Measurements from ENCODE around the gene GRIK5.
"Not testable (repeated sequence)": the region's sequence is repeated elsewhere in the genome, so short reads cannot be mapped to it uniquely, and the experiment has no call there.

GRIK5 gene

GRCh38 chr19:41997851-41998229, 72.2 kb downstream of the GRIK5 start:
- DNase-seq (ENCODE audit: low read depth, low spot score), result no peak
- no peaks in the 10 kb centered on the region for H3K36me3 ChIP-seq (ENCODE audit: control insufficient read depth, insufficient read depth, low read length)
- no peaks in the 10 kb centered on the region for H3K9me3 ChIP-seq (ENCODE audit: control insufficient read depth, insufficient read depth, low read length)
- H3K27ac ChIP-seq (ENCODE audit: low read length), result no peak overlapping the region
- peaks cover 6% of the 10 kb centered on the region; the same call in 1 of the 2 replicates for H3K4me1 ChIP-seq (ENCODE audit: control insufficient read depth, insufficient read depth, low read length)
- WGBS (ENCODE audit: insufficient coverage, insufficient read length), result no CpG with 5 or more reads among the region's 14 CpGs
- H3K27me3 ChIP-seq (ENCODE audit: control insufficient read depth, insufficient read depth, low read length), result peaks cover 19% of the 10 kb centered on the region; the same call in 1 of the 2 replicates
- no peak overlapping the region; the same call in 1 of the 2 replicates for H3K4me3 ChIP-seq (ENCODE audit: low read length)

DNA sequence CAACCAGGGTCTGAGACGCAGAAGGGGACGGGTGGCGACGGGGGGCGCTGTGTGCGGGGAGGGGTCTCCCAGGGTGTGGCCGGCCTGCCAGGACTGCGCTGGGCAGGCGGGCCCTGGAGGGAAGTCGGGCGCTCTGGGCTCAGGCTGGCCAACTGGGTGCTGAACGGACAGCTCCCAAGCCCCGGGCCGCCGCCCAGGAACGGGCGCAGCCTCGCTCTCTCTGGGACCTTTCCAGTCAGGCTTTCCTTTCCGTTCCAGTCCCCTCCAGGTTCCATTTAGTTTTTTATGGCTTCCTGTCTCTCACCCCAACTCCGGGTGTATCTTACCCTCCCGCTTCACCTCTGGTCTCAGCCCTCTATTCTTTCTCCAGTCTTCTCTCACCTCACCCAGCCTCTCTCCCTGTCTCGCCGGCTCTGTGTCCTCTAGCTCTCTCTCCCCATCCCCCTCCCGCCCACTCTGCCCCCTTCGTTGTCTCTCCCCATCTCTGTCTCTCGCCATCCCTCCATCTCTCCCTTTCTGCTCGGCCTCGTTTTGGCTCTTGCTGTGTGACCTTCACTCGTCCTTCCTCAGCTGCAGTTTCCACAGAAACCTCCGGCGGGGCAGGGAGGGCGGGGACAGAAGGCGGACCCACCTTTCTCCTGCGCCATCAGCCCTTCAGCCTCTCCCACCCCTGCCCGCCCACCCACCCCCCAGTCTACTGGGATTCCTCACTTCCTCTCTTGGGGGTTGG, 72.7 kb downstream of the GRIK5 start:
- peak overlapping the region; percentile 2; the same call in 1 of the 2 replicates for H3K4me3 ChIP-seq (ENCODE audit: low read length)
- peaks cover 19% of the 10 kb centered on the region; the same call in 1 of the 2 replicates for H3K27me3 ChIP-seq (ENCODE audit: control insufficient read depth, insufficient read depth, low read length)
- no CpG with 5 or more reads among the region's 35 CpGs for WGBS (ENCODE audit: insufficient coverage, insufficient read length)
- H3K4me1 ChIP-seq (ENCODE audit: control insufficient read depth, insufficient read depth, low read length), result peaks cover 6% of the 10 kb centered on the region; the same call in 1 of the 2 replicates
- no peak for DNase-seq (ENCODE audit: low read depth, low spot score)
- no peaks in the 10 kb centered on the region for H3K36me3 ChIP-seq (ENCODE audit: control insufficient read depth, insufficient read depth, low read length)
- no peaks in the 10 kb centered on the region for H3K9me3 ChIP-seq (ENCODE audit: control insufficient read depth, insufficient read depth, low read length)
- no peak overlapping the region for H3K27ac ChIP-seq (ENCODE audit: low read length)

DNA sequence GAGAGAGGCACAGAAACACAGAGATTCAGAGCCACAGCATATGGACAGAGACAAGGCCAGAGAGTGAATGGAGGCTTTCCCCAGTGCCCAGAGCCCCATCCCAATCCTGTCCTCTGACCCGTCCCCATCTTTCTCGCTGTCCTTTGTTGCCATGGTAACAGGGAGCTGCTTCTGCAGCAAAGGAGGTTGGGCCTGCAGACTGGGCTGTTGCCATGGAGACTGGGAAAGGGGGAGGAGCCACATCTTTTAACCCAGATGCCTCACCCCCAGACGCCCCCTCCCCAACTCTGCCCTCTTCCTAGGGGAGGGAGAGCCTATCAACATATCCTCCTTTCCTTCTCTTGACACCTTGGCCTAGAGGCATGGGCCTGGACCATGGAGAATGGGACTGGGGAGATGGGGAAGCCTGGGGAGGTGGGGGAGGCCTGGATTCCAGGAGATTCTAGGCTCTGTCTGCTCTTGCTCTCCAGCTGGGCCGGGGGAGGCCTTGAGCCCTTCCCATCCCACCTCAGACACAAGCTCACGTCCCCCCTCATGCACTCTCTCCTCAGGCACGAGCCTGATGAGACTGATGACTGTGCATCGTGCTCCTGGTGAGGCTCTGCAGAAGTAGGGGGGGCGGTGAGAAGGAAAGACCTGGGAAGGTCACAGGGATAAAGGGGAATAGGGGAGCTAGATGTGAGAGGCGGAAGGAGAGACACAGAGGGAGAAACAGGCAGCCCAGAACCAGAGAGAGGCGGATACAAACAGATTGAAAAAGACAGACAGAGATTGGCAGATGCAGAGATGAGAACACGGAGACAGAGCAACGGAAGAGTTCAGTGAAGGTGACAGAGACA, 73.8 kb downstream of the GRIK5 start:
- Histone ChIP-seq H3K4me1 (ENCODE audit: control insufficient read depth, insufficient read depth, low read length) (peaks cover 6% of the 10 kb centered on the region; the same call in 1 of the 2 replicates), H3K27ac (ENCODE audit: low read length) (no peak overlapping the region), H3K4me3 (ENCODE audit: low read length) (no peak overlapping the region), H3K36me3 (ENCODE audit: control insufficient read depth, insufficient read depth, low read length) (no peaks in the 10 kb centered on the region), H3K27me3 (ENCODE audit: control insufficient read depth, insufficient read depth, low read length) (peaks cover 19% of the 10 kb centered on the region; the same call in 1 of the 2 replicates), H3K9me3 (ENCODE audit: control insufficient read depth, insufficient read depth, low read length) (no peaks in the 10 kb centered on the region)
- WGBS (ENCODE audit: insufficient coverage, insufficient read length), result no CpG with 5 or more reads among the region's 12 CpGs
- no peak for DNase-seq (ENCODE audit: low read depth, low spot score)

DNA sequence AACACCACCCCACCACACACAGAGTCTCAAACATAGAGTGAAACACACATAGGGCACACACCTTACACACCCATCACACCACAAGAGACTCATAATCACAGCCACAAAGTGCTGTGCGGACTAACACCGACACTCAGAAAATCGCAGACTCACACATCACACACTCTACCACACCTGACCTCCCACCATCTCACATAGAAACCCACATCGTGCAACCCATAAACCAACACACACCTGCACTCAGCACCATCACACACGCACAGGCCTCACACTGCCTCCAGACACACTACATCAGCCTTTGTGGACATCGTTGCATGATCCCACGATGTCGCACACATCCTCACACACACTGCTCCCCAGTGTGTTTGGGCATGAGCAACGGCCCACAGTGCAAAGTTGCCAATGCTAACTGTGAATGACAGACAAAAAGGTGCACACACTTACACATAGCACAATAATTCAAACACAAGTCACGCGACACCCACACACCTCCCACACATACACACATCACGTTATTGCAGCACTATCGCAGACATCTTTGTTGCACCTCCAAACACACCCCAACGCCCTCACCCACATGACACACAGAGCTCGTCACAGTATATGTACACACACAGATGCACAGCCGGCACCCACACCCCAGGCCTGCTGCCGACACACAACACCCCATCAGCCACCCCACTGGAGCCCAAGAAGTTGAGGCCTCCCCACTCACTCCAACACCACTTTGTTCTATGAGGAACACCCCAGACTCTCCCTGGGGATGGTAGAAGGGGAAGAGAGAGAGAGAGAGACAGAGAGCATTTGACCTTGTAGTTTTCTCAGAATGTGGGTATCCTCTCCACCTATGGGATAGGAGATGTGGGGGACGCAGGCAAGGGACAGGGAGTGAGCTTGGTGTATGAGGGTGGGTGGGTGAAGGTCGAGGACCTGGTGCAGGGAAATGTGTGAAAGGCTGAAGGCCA, 74.7 kb downstream of the GRIK5 start:
- no peak for DNase-seq (ENCODE audit: low read depth, low spot score)
- H3K27ac ChIP-seq (ENCODE audit: low read length), result no peak overlapping the region
- H3K27me3 ChIP-seq (ENCODE audit: control insufficient read depth, insufficient read depth, low read length), result peaks cover 19% of the 10 kb centered on the region; the same call in 1 of the 2 replicates
- H3K36me3 ChIP-seq (ENCODE audit: control insufficient read depth, insufficient read depth, low read length), result no peaks in the 10 kb centered on the region
- H3K4me1 ChIP-seq (ENCODE audit: control insufficient read depth, insufficient read depth, low read length), result peaks cover 6% of the 10 kb centered on the region; the same call in 1 of the 2 replicates
- H3K4me3 ChIP-seq (ENCODE audit: low read length), result no peak overlapping the region
- WGBS (ENCODE audit: insufficient coverage, insufficient read length), result 100% methylated on average over 4 of the region's 19 CpGs
- no peaks in the 10 kb centered on the region for H3K9me3 ChIP-seq (ENCODE audit: control insufficient read depth, insufficient read depth, low read length)

DNA sequence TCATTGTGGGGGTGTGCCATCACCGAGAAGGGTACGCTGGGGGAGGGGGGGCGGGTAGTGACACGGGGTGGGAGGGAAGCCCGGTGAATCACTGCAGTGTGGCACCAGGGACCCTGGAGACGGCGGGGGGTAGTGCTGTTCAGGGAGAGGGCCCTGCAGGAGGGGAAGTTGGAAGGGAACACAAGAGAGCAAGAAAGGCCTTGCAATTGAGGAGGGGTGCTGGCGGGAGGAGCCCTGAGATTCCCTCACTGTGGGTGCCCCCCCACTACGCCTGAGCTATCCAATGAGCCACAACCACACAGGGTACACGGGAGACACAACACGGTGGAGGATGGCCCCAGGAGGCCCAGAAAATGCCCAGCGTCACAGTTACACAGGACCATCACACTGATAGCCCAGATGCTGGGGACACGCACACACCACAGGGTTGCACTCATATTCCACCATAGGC, 75.5 kb downstream of the GRIK5 start:
- Histone ChIP-seq H3K27me3 (ENCODE audit: control insufficient read depth, insufficient read depth, low read length) (peaks cover 14% of the 10 kb centered on the region; the same call in 1 of the 2 replicates), H3K27ac (ENCODE audit: low read length) (no peak overlapping the region), H3K4me3 (ENCODE audit: low read length) (no peak overlapping the region; the same call in 1 of the 2 replicates), H3K9me3 (ENCODE audit: control insufficient read depth, insufficient read depth, low read length) (no peaks in the 10 kb centered on the region), H3K36me3 (ENCODE audit: control insufficient read depth, insufficient read depth, low read length) (no peaks in the 10 kb centered on the region), H3K4me1 (ENCODE audit: control insufficient read depth, insufficient read depth, low read length) (peaks cover 6% of the 10 kb centered on the region; the same call in 1 of the 2 replicates)
- no peak for DNase-seq (ENCODE audit: low read depth, low spot score)
- no CpG with 5 or more reads among the region's 13 CpGs for WGBS (ENCODE audit: insufficient coverage, insufficient read length)

DNA sequence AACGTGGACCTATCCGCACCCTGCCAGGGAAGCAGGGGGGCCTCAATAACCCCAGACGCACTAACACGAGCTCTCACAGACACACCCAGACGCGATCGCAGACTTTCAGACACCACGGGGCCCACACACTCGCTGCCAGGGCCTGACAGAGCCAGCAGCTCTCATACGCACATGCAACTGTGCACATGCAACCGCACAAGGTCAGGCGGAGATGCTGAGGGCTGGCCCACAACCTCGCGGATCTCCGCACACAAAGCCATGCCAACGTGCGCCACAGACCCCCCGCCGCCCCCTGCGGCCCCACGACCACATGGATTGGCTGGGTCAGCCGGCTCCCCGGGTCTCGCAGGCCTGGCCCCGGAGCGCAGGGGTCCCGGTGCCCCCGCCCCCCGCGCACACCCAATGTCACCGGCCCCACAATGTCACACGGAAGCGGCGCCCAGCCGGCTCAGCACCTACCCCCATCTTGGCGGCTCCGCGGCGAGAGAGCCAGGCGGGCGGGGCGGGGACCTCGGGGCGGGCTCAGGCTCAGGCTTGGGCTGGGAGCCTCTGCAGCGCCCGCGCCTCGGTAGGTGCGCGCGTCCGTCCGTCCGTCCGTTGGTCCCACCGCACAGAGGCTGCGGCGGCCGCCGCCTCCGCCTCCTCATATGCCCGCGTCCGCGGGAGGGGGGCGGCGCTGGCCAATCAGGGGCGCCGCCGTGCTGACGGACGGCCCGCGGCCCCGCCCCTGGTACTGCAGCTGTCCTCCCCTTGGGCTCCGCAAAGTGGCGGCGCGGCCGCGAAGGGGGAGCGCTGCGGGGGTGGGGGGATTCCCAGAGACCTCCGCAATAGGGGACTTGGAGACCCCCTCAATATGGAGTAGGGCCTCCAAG, 76.2 kb downstream of the GRIK5 start, which contains the start of gene ATP1A3:
Gene ATP1A3, minus strand, starts transcription at position 619 of the 872 bp plus-strand sequence. Its CDS starts 154 bp downstream, at position 465.
- no peaks in the 10 kb centered on the region for H3K36me3 ChIP-seq (ENCODE audit: control insufficient read depth, insufficient read depth, low read length)
- DNase-seq (ENCODE audit: low read depth, low spot score), result no peak
- WGBS (ENCODE audit: insufficient coverage, insufficient read length), result no CpG with 5 or more reads among the region's 84 CpGs

GRCh38 chr19:41991925-41992569, 78.0 kb downstream of the GRIK5 start:
- not testable (repeated sequence) for H3K27ac ChIP-seq (ENCODE audit: low read length); DNase-seq (ENCODE audit: low read depth, low spot score); H3K4me1 ChIP-seq (ENCODE audit: control insufficient read depth, insufficient read depth, low read length); H3K4me3 ChIP-seq (ENCODE audit: low read length); H3K9me3 ChIP-seq (ENCODE audit: control insufficient read depth, insufficient read depth, low read length); H3K36me3 ChIP-seq (ENCODE audit: control insufficient read depth, insufficient read depth, low read length)
- WGBS (ENCODE audit: insufficient coverage, insufficient read length), result no CpG with 5 or more reads among the region's 11 CpGs
- peaks cover 11% of the 10 kb centered on the region; the same call in 1 of the 2 replicates for H3K27me3 ChIP-seq (ENCODE audit: control insufficient read depth, insufficient read depth, low read length)

More for the DNA sequence above, 76.2 kb downstream of the GRIK5 start, which contains the start of gene ATP1A3:
- Histone ChIP-seq H3K4me3 (ENCODE audit: low read length) (peak within 1 kb of the TSS; percentile 40; the same call in 1 of the 2 replicates), H3K9me3 (ENCODE audit: control insufficient read depth, insufficient read depth, low read length) (no peaks in the 10 kb centered on the region), H3K27me3 (ENCODE audit: control insufficient read depth, insufficient read depth, low read length) (peaks cover 11% of the 10 kb centered on the region; the same call in 1 of the 2 replicates), H3K4me1 (ENCODE audit: control insufficient read depth, insufficient read depth, low read length) (peaks cover 6% of the 10 kb centered on the region; the same call in 1 of the 2 replicates), H3K27ac (ENCODE audit: low read length) (no peak within 1 kb of the TSS)

DNA sequence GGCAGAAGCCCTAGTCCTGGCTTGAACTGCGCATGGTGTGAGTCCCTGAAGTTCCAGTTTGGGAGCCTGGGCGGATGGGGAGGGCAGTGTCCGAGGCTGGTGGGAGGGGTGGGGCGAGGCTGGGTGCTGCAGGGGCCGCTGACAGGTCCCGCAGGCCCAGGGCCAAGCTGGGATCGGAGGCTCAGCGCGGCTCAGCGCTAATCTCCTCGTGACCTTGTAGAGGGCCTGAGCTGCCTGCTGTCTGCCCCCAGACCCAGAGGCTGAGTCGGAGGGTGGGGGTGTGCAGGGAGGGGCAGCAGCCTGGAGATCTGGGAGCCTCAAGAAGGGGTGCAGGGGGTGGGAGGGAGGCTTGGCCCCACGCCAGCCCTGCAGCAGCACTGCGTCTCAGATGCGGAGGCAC, 79.0 kb downstream of the GRIK5 start:
- Histone ChIP-seq H3K27ac (ENCODE audit: low read length) (no peak overlapping the region), H3K4me3 (ENCODE audit: low read length) (no peak overlapping the region), H3K9me3 (ENCODE audit: control insufficient read depth, insufficient read depth, low read length) (no peaks in the 10 kb centered on the region), H3K27me3 (ENCODE audit: control insufficient read depth, insufficient read depth, low read length) (peaks cover 6% of the 10 kb centered on the region; the same call in 1 of the 2 replicates), H3K36me3 (ENCODE audit: control insufficient read depth, insufficient read depth, low read length) (peaks cover 5% of the 10 kb centered on the region), H3K4me1 (ENCODE audit: control insufficient read depth, insufficient read depth, low read length) (0 out of 2 replicates have a peak, but pooled peaks cover 3% of the 10 kb centered on the region)
- DNase-seq (ENCODE audit: low read depth, low spot score), result no peak
- WGBS (ENCODE audit: insufficient coverage, insufficient read length), result no CpG with 5 or more reads among the region's 15 CpGs
